ENCODE data around the gene MRTFA.

MRTFA gene

DNA sequence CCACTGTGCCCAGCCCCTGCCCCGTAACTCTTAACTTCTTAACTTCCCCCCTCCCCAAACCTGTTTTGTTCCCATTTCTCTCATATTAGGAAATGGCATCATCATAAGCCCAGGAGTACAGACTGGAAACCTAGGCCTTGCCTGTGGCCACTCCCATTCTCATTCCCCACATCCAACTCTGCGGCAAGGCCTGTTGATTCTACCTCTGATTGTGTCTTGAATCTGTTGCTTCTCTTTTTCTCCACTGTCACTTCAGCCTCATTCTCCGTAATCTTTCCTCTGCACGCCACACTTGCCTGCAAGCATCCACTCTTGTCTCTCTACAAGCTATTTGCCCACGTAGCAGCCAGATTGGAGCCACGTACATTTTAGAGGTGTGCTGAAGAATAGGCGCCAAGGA lies 240.9 kb downstream of the MRTFA start:
- DNase-seq (ENCODE audit: low read depth): no peak
- TF ChIP-seq, protein P1, sequence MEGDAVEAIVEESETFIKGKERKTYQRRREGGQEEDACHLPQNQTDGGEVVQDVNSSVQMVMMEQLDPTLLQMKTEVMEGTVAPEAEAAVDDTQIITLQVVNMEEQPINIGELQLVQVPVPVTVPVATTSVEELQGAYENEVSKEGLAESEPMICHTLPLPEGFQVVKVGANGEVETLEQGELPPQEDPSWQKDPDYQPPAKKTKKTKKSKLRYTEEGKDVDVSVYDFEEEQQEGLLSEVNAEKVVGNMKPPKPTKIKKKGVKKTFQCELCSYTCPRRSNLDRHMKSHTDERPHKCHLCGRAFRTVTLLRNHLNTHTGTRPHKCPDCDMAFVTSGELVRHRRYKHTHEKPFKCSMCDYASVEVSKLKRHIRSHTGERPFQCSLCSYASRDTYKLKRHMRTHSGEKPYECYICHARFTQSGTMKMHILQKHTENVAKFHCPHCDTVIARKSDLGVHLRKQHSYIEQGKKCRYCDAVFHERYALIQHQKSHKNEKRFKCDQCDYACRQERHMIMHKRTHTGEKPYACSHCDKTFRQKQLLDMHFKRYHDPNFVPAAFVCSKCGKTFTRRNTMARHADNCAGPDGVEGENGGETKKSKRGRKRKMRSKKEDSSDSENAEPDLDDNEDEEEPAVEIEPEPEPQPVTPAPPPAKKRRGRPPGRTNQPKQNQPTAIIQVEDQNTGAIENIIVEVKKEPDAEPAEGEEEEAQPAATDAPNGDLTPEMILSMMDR (IDR thresholded peaks at IDR 0.05; ENCODE audit: control insufficient read depth, insufficient read depth, low read depth, low read length, missing control alignments): no peak
- no peak overlapping the region for H3K4me3 ChIP-seq (ENCODE audit: control insufficient read depth, low read depth, low read length)

DNA sequence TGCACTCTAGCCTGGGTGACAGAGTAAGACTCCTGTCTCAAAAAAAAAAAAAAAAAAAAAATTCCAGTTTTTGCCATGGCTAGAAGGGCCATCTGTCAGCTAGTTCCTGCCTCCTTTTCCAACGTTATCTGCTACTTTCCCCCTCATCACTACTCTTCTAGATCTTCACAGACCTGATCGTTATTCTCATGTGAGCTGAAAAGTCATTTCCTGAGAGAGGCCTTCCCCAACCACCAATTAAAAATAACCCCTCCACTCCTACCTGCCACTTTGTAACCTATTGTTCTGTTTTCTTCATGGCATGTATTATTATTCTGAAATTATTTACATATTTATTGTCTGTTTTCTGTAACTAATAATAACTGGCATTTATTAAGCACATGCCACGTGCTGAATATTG lies 241.9 kb downstream of the MRTFA start:
- DNase-seq (ENCODE audit: low read depth): no peak
- no peak overlapping the region for H3K4me3 ChIP-seq (ENCODE audit: control insufficient read depth, low read depth, low read length)

DNA sequence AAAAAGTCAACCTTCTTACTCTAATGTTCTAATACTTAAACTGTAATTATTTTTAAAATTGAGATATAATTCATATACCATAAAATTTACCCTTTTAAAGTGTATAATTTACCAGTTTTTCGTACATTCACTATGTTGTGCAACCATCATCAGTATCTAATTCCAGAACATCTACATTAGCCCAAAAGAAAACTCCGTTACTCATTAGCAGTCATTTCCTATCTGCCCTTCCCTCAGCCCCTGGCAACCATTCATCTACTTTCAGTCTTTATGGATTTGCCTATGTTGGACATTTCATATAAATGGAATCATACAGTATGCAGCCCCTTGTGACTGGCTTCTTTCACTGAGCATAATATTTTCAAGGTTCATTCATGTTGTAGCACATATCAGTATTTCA lies 243.9 kb downstream of the MRTFA start:
- no peak overlapping the region for H3K4me3 ChIP-seq (ENCODE audit: control insufficient read depth, low read depth, low read length)
- TF ChIP-seq, protein P1 (IDR thresholded peaks at IDR 0.05; ENCODE audit: control insufficient read depth, insufficient read depth, low read depth, low read length, missing control alignments): no peak
- no peak for DNase-seq (ENCODE audit: low read depth)

More for the DNA sequence above, 241.9 kb downstream of the MRTFA start:
- TF ChIP-seq, protein P1 (IDR thresholded peaks at IDR 0.05; ENCODE audit: control insufficient read depth, insufficient read depth, low read depth, low read length, missing control alignments): no peak

DNA sequence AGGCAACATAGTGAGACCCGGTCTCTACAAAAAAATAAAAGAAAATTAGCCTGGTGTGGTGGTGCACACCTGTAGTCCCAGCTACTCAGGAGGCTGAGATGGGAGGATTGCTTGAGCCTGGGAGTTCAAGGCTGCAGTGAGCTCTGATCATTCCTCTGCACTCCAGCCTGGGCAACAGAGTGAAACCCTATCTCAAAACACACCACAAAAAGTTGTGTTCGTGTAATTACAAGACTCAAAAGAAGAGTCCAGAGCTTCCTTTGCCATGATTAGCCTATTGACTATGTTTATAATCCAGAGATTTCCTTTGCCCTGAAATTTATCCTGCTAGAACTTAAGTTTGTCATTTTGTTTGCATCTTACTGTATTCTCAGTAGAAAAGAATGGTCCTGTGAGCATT lies 245.1 kb downstream of the MRTFA start:
- DNase-seq (ENCODE audit: low read depth): no peak
- no peak overlapping the region for H3K4me3 ChIP-seq (ENCODE audit: control insufficient read depth, low read depth, low read length)
- TF ChIP-seq, protein P1 (IDR thresholded peaks at IDR 0.05; ENCODE audit: control insufficient read depth, insufficient read depth, low read depth, low read length, missing control alignments): no peak

- no peak overlapping the region for H3K4me3 ChIP-seq (ENCODE audit: control insufficient read depth, low read depth, low read length)
- no peak for DNase-seq (ENCODE audit: low read depth)
- TF ChIP-seq, protein P1 (IDR thresholded peaks at IDR 0.05; ENCODE audit: control insufficient read depth, insufficient read depth, low read depth, low read length, missing control alignments): no peak
These were observed 248.3 kb downstream of the MRTFA start for GRCh38 chr22:40388231-40388630.

DNA sequence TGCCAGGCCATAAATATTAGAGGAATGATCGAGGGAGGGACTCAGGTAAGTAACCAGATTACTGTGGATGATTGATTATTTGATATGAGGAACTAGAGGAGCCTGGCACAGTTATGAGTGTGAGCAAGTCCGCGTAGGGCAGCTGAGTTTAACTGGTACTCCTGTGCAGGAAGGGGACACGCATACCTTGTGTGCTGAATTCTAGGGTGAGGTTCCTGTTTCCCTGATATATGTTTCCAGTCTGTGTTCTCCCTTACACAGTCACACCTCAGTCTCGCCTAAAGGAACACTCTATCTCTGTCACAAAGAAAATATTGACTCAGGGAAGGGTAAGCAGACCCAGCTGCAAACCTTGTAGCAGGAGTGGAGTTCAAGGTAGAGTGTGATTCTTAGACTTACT lies 248.8 kb downstream of the MRTFA start:
- TF ChIP-seq, protein P1 (IDR thresholded peaks at IDR 0.05; ENCODE audit: control insufficient read depth, insufficient read depth, low read depth, low read length, missing control alignments): no peak
- H3K4me3 ChIP-seq (ENCODE audit: control insufficient read depth, low read depth, low read length): no peak overlapping the region

More for the DNA sequence above, 248.8 kb downstream of the MRTFA start:
- no peak for DNase-seq (ENCODE audit: low read depth)
